Suprapubic skin (tissue), 3 donors: ENCODE measurements around the gene B3GLCT.

Experiments used
- CTCF ChIP-seq, 2 donors: fragments of 200-600 bp in 1 of 2; fragments of 450-650 bp in 1 of 2; sonication (generic) in 1 of 2; IDR thresholded peaks; one replicate each; pipeline ENCODE4 v1.5.1; 2016 to 2019; ENCODE audit warnings: antibody characterized with exemption in 2 of 2, mild to moderate bottlenecking in 1 of 2, moderate library complexity in 1 of 2
- POLR2AphosphoS5 ChIP-seq, 3 donors: sonication (generic); formaldehyde crosslinking; IDR thresholded peaks; one replicate each; pipeline ENCODE4 v1.6.1; 2017; ENCODE audit warnings: antibody characterized with exemption in 3 of 3

DNA sequence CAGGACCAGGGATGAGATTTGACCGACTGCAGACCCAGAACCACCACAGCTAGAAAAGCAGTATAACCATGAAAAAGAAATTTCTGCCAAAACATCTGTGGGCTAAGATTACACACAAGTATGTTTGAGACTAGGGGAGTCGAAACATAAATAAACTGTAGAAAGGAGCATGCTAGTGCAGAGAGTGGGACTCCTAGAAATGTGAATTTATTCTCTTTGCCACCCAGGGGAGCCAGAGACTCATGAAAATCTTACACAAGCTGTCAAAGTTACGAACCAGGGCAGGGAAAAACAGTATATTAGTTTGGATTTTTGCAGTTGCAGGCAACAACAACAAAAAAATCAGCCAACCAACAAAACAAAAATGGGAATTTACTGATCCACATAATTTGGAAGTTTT, 25.8 kb upstream of the B3GLCT start:
- TF ChIP-seq CTCF (IDR thresholded peaks at IDR 0.05) (no peak), POLR2AphosphoS5 (IDR thresholded peaks at IDR 0.05) (no peak)
